Lower leg skin (tissue), 3 donors: ENCODE measurements around the gene CSRP2.

Experiments
- CTCF ChIP-seq, 3 donors: fragments of 450-650 bp; IDR thresholded peaks; one replicate each; pipeline ENCODE4 v1.5.1; 2016; ENCODE audit warnings: antibody characterized with exemption in 3 of 3, mild to moderate bottlenecking in 3 of 3, moderate library complexity in 2 of 3
- POLR2A ChIP-seq, 2 donors: fragments of 450-650 bp; IDR thresholded peaks; one replicate each; pipeline ENCODE4 v1.6.1; 2016 to 2017; ENCODE audit warnings: antibody characterized with exemption in 2 of 2, mild to moderate bottlenecking in 1 of 2, moderate library complexity in 1 of 2

- TF ChIP-seq CTCF (IDR thresholded peaks at IDR 0.05) (no peak), POLR2A (IDR thresholded peaks at IDR 0.05) (no peak)
Measured at GRCh38 chr12:76820888-76821482, 57.8 kb downstream of the CSRP2 start.
